GM21526 (cell line): Measurements from ENCODE around the gene MARCHF3.

Experiments
- ATAC-seq: cut with Tn5 transposase; IDR thresholded peaks from one replicate; pipeline ENCODE4 v1.9.1; 2021; ENCODE audit warnings: moderate library complexity; ENCODE audit not compliant: unreplicated experiment, low FRiP score

MARCHF3 gene

GRCh38 chr5:126884269-126884819, 146.0 kb downstream of the MARCHF3 start:
- ATAC-seq, result no peak

GRCh38 chr5:126883564-126884245, 146.7 kb downstream of the MARCHF3 start:
- ATAC-seq, result no peak

- ATAC-seq, result no peak
These were observed 148.3 kb downstream of the MARCHF3 start for GRCh38 chr5:126881821-126882600.

GRCh38 chr5:126878634-126879033, 151.7 kb downstream of the MARCHF3 start:
- ATAC-seq, result no peak

GRCh38 chr5:126878085-126878484, 152.3 kb downstream of the MARCHF3 start:
- ATAC-seq, result no peak

- no peak for ATAC-seq
These were observed 152.8 kb downstream of the MARCHF3 start for GRCh38 chr5:126877602-126878001.

GRCh38 chr5:126875303-126875785, 155.0 kb downstream of the MARCHF3 start:
- ATAC-seq, result no peak

- ATAC-seq, result no peak
These were observed 157.6 kb downstream of the MARCHF3 start for GRCh38 chr5:126872561-126873354.

GRCh38 chr5:126871441-126871840, 158.9 kb downstream of the MARCHF3 start:
- ATAC-seq, result no peak

- peak; percentile 63 for ATAC-seq
These were observed 161.3 kb downstream of the MARCHF3 start for GRCh38 chr5:126869005-126869451.

- ATAC-seq, result no peak
These were observed 161.9 kb downstream of the MARCHF3 start for GRCh38 chr5:126868338-126869004.

GRCh38 chr5:126866851-126867636, 163.3 kb downstream of the MARCHF3 start:
- ATAC-seq, result no peak

- no peak for ATAC-seq
These were observed 165.1 kb downstream of the MARCHF3 start for GRCh38 chr5:126865299-126865698.

- no peak for ATAC-seq
These were observed 166.2 kb downstream of the MARCHF3 start for GRCh38 chr5:126864042-126864688.

- ATAC-seq, result no peak
These were observed 167.0 kb downstream of the MARCHF3 start for GRCh38 chr5:126863402-126863801.

GRCh38 chr5:126858441-126858840, 171.9 kb downstream of the MARCHF3 start:
- ATAC-seq, result no peak

- ATAC-seq, result no peak
These were observed 172.6 kb downstream of the MARCHF3 start for GRCh38 chr5:126857472-126858410.

GRCh38 chr5:126855266-126855665, 175.1 kb downstream of the MARCHF3 start:
- ATAC-seq, result no peak
